BLaER1 treated with 17β-estradiol and CSF1 and Interleukin-3, amounts not matched to agents 10 nM and 100 nM (cell line): Measurements from ENCODE around the gene OR10J5.

Experiments
- H3K27ac ChIP-seq, 11 experiments: shearing (Covaris generic); formaldehyde crosslinking; 2 replicates each; pipeline ENCODE4 v1.8.1; 2022
- H3K27me3 ChIP-seq, 11 experiments: shearing (Covaris generic); formaldehyde crosslinking; 2 replicates each; pipeline ENCODE4 v1.8.1; 2022
- H3K36me3 ChIP-seq, 11 experiments: shearing (Covaris generic); formaldehyde crosslinking; 2 replicates each; pipeline ENCODE4 v1.8.1; 2022
- H3K4me1 ChIP-seq, 10 experiments: shearing (Covaris generic); formaldehyde crosslinking; 2 replicates each; pipeline ENCODE4 v1.8.1; 2022
- H3K4me2 ChIP-seq, 11 experiments: shearing (Covaris generic); formaldehyde crosslinking; 2 replicates each; pipeline ENCODE4 v1.8.1; 2022
- H3K4me3 ChIP-seq, 10 experiments: shearing (Covaris generic); formaldehyde crosslinking; 2 replicates each; pipeline ENCODE4 v1.8.1; 2022
- H3K9ac ChIP-seq, 11 experiments: shearing (Covaris generic); formaldehyde crosslinking; 2 replicates each; pipeline ENCODE4 v1.8.1; 2022
- H3K9me3 ChIP-seq, 11 experiments: shearing (Covaris generic); formaldehyde crosslinking; replicated peaks in 1 of 11; 2 replicates each; pipeline ENCODE4 v1.8.1; 2022
- H4K20me1 ChIP-seq, 11 experiments: shearing (Covaris generic); formaldehyde crosslinking; 2 replicates each; pipeline ENCODE4 v1.8.1; 2022
- Cebpa-rat ChIP-seq, 11 experiments: shearing (Covaris generic); IDR thresholded peaks; 2 replicates each; pipeline ENCODE4 v1.8.1; 2022

OR10J5 gene

GRCh38 chr1:159493354-159493753 is 42.5 kb downstream of the OR10J5 start:
- Histone ChIP-seq H4K20me1 (no peaks in the 10 kb centered on the region), H3K4me3 (no peak overlapping the region), H3K27me3 (no peaks in the 10 kb centered on the region), H3K9ac (no peak overlapping the region), H3K4me1 (no peaks in the 10 kb centered on the region), H3K4me2 (no peak overlapping the region), H3K36me3 (no peaks in the 10 kb centered on the region), H3K27ac (no peak overlapping the region), H3K9me3 (peaks cover 0 to 8% (median 0%) of the 10 kb centered on the region in 11 experiments; a peak in 2 of 22 replicates)
- no peak for TF ChIP-seq Cebpa-rat (IDR thresholded peaks at IDR 0.05)

GRCh38 chr1:159492575-159493323 is 43.1 kb downstream of the OR10J5 start:
- Histone ChIP-seq H3K4me3 (no peak overlapping the region), H3K4me1 (no peaks in the 10 kb centered on the region), H3K27me3 (no peaks in the 10 kb centered on the region), H3K27ac (no peak overlapping the region), H3K4me2 (no peak overlapping the region), H3K36me3 (no peaks in the 10 kb centered on the region), H3K9me3 (peaks cover 0 to 6% (median 0%) of the 10 kb centered on the region in 11 experiments; a peak in 2 of 22 replicates), H4K20me1 (no peaks in the 10 kb centered on the region), H3K9ac (no peak overlapping the region)
- no peak for TF ChIP-seq Cebpa-rat (IDR thresholded peaks at IDR 0.05)
